ENCODE measurements around the gene MRPL4.

Gene MRPL4

GRCh38 chr19:10293637-10294367 lies 41.8 kb downstream of the MRPL4 start:
- Histone ChIP-seq H3K9me3 (ENCODE audit: low read length) (no peaks in the 10 kb centered on the region), H3K27me3 (ENCODE audit: insufficient read depth, low read length) (no peaks in the 10 kb centered on the region; the same call in 1 of the 2 replicates), H4K20me1 (ENCODE audit: insufficient read depth, low read length) (no peaks in the 10 kb centered on the region), H3K79me2 (ENCODE audit: insufficient read depth, low read length) (no peaks in the 10 kb centered on the region), H3K4me2 (ENCODE audit: low read length) (no peak overlapping the region), H3K9me2 (ENCODE audit: low read depth, low read length) (no peaks in the 10 kb centered on the region), H2AFZ (ENCODE audit: low read length) (no peak overlapping the region), H3K36me3 (ENCODE audit: insufficient read depth, low read length) (no peaks in the 10 kb centered on the region), H3K9ac (ENCODE audit: low read length) (no peak overlapping the region), H3K4me3 (ENCODE audit: low read depth, low read length, poor library complexity, severe bottlenecking) (no peak overlapping the region), H3K4me1 (ENCODE audit: insufficient read depth, low read length, severe bottlenecking) (peaks cover 45% of the 10 kb centered on the region), H3K27ac (ENCODE audit: low read depth, low read length, poor library complexity, severe bottlenecking) (no peak overlapping the region), H3F3A (ENCODE audit: insufficient read depth, low read length) (no peaks in the 10 kb centered on the region)
- no peak for TF ChIP-seq EZH2 (IDR thresholded peaks at IDR 0.05; ENCODE audit: borderline replicate concordance, low read length)

- no peak overlapping the region for H2AFZ ChIP-seq (ENCODE audit: low read length)
- no peak overlapping the region for H3K9ac ChIP-seq (ENCODE audit: low read length)
- H3K4me3 ChIP-seq (ENCODE audit: low read depth, low read length, poor library complexity, severe bottlenecking) = no peak overlapping the region
- H3K9me2 ChIP-seq (ENCODE audit: low read depth, low read length) = no peaks in the 10 kb centered on the region
- H3K27me3 ChIP-seq (ENCODE audit: insufficient read depth, low read length) = no peaks in the 10 kb centered on the region; the same call in 1 of the 2 replicates
- no peaks in the 10 kb centered on the region for H3K9me3 ChIP-seq (ENCODE audit: low read length)
- no peak overlapping the region for H3K4me2 ChIP-seq (ENCODE audit: low read length)
- no peak for TF ChIP-seq CTCF (IDR thresholded peaks at IDR 0.05; ENCODE audit: low read length)
- TF ChIP-seq EZH2 (IDR thresholded peaks at IDR 0.05; ENCODE audit: borderline replicate concordance, low read length) = no peak
- no peaks in the 10 kb centered on the region for H4K20me1 ChIP-seq (ENCODE audit: insufficient read depth, low read length)
- H3K4me1 ChIP-seq (ENCODE audit: insufficient read depth, low read length, severe bottlenecking) = peaks cover 40% of the 10 kb centered on the region
- no peaks in the 10 kb centered on the region for H3F3A ChIP-seq (ENCODE audit: insufficient read depth, low read length)
- no peaks in the 10 kb centered on the region for H3K36me3 ChIP-seq (ENCODE audit: insufficient read depth, low read length)
- H3K27ac ChIP-seq (ENCODE audit: low read depth, low read length, poor library complexity, severe bottlenecking) = no peak overlapping the region
- no peaks in the 10 kb centered on the region for H3K79me2 ChIP-seq (ENCODE audit: insufficient read depth, low read length)
Observed at GRCh38 chr19:10294368-10294697, 42.3 kb downstream of the MRPL4 start.

GRCh38 chr19:10295305-10295846 lies 43.4 kb downstream of the MRPL4 start:
- Histone ChIP-seq H3K9me2 (ENCODE audit: low read depth, low read length) (no peaks in the 10 kb centered on the region), H3K4me2 (ENCODE audit: low read length) (peak overlapping the region; percentile 60), H4K20me1 (ENCODE audit: insufficient read depth, low read length) (no peaks in the 10 kb centered on the region), H3K9ac (ENCODE audit: low read length) (peak overlapping the region; percentile 10; the same call in 1 of the 2 replicates), H3K79me2 (ENCODE audit: insufficient read depth, low read length) (no peaks in the 10 kb centered on the region), H3K9me3 (ENCODE audit: low read length) (no peaks in the 10 kb centered on the region), H3K27me3 (ENCODE audit: insufficient read depth, low read length) (no peaks in the 10 kb centered on the region; the same call in 1 of the 2 replicates), H3K27ac (ENCODE audit: low read depth, low read length, poor library complexity, severe bottlenecking) (no peak overlapping the region), H3K4me3 (ENCODE audit: low read depth, low read length, poor library complexity, severe bottlenecking) (peak overlapping the region; percentile 52), H3K4me1 (ENCODE audit: insufficient read depth, low read length, severe bottlenecking) (peaks cover 30% of the 10 kb centered on the region), H3F3A (ENCODE audit: insufficient read depth, low read length) (no peaks in the 10 kb centered on the region), H2AFZ (ENCODE audit: low read length) (peak overlapping the region; percentile 28; the same call in 1 of the 2 replicates), H3K36me3 (ENCODE audit: insufficient read depth, low read length) (no peaks in the 10 kb centered on the region)
- no peak for TF ChIP-seq EZH2 (IDR thresholded peaks at IDR 0.05; ENCODE audit: borderline replicate concordance, low read length)
- TF ChIP-seq CTCF (IDR thresholded peaks at IDR 0.05; ENCODE audit: low read length) = peak; percentile 10; the same call in 1 of the 2 replicates

Measured in OCI-LY1 (cell line).